SK-N-SH treated with all-trans-retinoic acid at 6 μM for 48 hours (cell line): ENCODE data around the gene PLD5.
"Not testable (repeated sequence)": the region's sequence is repeated elsewhere in the genome, so short reads cannot be mapped to it uniquely, and the experiment has no call there.

Experiments
- ARNTL ChIP-seq: fragments of 450-650 bp; formaldehyde crosslinking; IDR thresholded peaks from 2 replicates; pipeline ENCODE4 v1.5.0; 2020; ENCODE audit warnings: low read depth, mild to moderate bottlenecking, moderate library complexity, borderline replicate concordance
- BACH2 ChIP-seq: fragments of 250-450 bp; sonication (Bioruptor Pico); IDR thresholded peaks from 2 replicates; pipeline ENCODE4 v1.9.0; 2021; ENCODE audit warnings: mild to moderate bottlenecking, borderline replicate concordance
- CSDC2 ChIP-seq: fragments of 250-450 bp; sonication (Bioruptor Pico); IDR thresholded peaks from 2 replicates; pipeline ENCODE4 v1.5.0; 2020; ENCODE audit warnings: mild to moderate bottlenecking, moderate library complexity
- ESRRG ChIP-seq: fragments of 250-450 bp; sonication (Bioruptor Pico); IDR thresholded peaks from 2 replicates; pipeline ENCODE4 v1.6.1; 2021; ENCODE audit warnings: mild to moderate bottlenecking
- OSR1 ChIP-seq: fragments of 250-450 bp; sonication (Bioruptor Pico); IDR thresholded peaks from 2 replicates; pipeline ENCODE4 v1.8.0; 2022; ENCODE audit warnings: moderate library complexity, mild to moderate bottlenecking, inconsistent platforms
- RARB ChIP-seq: fragments of 250-450 bp; sonication (Bioruptor Pico); IDR thresholded peaks from 2 replicates; pipeline ENCODE4 v1.8.0; 2021; ENCODE audit warnings: mild to moderate bottlenecking, moderate library complexity
- SNAI2 ChIP-seq: fragments of 250-450 bp; sonication (Bioruptor Pico); IDR thresholded peaks from 2 replicates; pipeline ENCODE4 v1.5.0; 2020; ENCODE audit warnings: mild to moderate bottlenecking, moderate library complexity
- TOX ChIP-seq: fragments of 250-450 bp; sonication (Bioruptor Pico); IDR thresholded peaks from 2 replicates; pipeline ENCODE4 v1.8.0; 2021; ENCODE audit warnings: mild to moderate bottlenecking, moderate library complexity, borderline replicate concordance
- ZNF565 ChIP-seq: fragments of 450-650 bp; formaldehyde crosslinking; conservative IDR thresholded peaks from 2 replicates; pipeline ENCODE4 v1.5.0; 2020; ENCODE audit warnings: low read depth, mild to moderate bottlenecking, moderate library complexity
- TF ChIP-seq, protein P1 (sequence below): fragments of 250-450 bp; sonication (Bioruptor Pico); IDR thresholded peaks from 2 replicates; pipeline ENCODE4 v1.8.0; 2020; ENCODE audit warnings: mild to moderate bottlenecking, moderate library complexity, borderline replicate concordance
- TF ChIP-seq, protein P2 (sequence below): fragments of 250-450 bp; sonication (Bioruptor Pico); IDR thresholded peaks from 2 replicates; pipeline ENCODE4 v1.5.0; 2020; ENCODE audit warnings: mild to moderate bottlenecking, moderate library complexity

DNA sequence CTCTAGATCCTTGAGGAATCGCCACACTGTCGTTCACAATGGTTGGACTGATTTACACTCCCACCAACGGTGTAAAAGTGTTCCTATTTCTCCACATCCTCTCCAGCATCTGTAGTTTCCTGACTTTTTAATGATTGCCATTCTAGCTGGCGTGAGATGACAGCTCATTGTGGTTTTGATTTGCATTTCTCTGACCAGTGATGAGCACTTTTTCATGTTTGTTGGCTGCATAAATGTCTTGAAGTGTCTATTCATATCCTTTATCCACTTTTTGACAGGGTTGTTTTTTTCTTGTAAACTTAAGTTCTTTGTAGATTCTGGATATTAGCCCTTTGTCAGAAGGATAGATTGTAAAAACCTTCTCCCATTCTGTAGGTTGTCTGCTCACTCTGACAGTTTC, 465.9 kb downstream of the PLD5 start:
- not testable (repeated sequence) for TF ChIP-seq ESRRG (CRISPR knock-in tag); SNAI2 (CRISPR knock-in tag); ARNTL (CRISPR knock-in tag); CSDC2 (CRISPR knock-in tag); BACH2; ZNF565 (CRISPR knock-in tag); OSR1 (CRISPR knock-in tag); TOX (CRISPR knock-in tag); RARB (CRISPR knock-in tag)
- TF ChIP-seq, protein P1, sequence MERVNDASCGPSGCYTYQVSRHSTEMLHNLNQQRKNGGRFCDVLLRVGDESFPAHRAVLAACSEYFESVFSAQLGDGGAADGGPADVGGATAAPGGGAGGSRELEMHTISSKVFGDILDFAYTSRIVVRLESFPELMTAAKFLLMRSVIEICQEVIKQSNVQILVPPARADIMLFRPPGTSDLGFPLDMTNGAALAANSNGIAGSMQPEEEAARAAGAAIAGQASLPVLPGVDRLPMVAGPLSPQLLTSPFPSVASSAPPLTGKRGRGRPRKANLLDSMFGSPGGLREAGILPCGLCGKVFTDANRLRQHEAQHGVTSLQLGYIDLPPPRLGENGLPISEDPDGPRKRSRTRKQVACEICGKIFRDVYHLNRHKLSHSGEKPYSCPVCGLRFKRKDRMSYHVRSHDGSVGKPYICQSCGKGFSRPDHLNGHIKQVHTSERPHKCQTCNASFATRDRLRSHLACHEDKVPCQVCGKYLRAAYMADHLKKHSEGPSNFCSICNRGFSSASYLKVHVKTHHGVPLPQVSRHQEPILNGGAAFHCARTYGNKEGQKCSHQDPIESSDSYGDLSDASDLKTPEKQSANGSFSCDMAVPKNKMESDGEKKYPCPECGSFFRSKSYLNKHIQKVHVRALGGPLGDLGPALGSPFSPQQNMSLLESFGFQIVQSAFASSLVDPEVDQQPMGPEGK (CRISPR knock-in tag) = not testable (repeated sequence)
- TF ChIP-seq, protein P2, sequence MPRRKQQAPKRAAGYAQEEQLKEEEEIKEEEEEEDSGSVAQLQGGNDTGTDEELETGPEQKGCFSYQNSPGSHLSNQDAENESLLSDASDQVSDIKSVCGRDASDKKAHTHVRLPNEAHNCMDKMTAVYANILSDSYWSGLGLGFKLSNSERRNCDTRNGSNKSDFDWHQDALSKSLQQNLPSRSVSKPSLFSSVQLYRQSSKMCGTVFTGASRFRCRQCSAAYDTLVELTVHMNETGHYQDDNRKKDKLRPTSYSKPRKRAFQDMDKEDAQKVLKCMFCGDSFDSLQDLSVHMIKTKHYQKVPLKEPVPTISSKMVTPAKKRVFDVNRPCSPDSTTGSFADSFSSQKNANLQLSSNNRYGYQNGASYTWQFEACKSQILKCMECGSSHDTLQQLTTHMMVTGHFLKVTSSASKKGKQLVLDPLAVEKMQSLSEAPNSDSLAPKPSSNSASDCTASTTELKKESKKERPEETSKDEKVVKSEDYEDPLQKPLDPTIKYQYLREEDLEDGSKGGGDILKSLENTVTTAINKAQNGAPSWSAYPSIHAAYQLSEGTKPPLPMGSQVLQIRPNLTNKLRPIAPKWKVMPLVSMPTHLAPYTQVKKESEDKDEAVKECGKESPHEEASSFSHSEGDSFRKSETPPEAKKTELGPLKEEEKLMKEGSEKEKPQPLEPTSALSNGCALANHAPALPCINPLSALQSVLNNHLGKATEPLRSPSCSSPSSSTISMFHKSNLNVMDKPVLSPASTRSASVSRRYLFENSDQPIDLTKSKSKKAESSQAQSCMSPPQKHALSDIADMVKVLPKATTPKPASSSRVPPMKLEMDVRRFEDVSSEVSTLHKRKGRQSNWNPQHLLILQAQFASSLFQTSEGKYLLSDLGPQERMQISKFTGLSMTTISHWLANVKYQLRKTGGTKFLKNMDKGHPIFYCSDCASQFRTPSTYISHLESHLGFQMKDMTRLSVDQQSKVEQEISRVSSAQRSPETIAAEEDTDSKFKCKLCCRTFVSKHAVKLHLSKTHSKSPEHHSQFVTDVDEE (CRISPR knock-in tag) = not testable (repeated sequence)
